ENCODE measurements around the gene ADAMTS2. TPM values are rescaled to one million over a fixed set of nuclear protein-coding genes. Genes with fewer than 3 reads are reported as not detected.

Gene ADAMTS2
- polyA plus RNA-seq, 3 donors from 2014 or later = 0.03 TPM; not detected in 2

GRCh38 chr5:179122411-179123108 is 222.7 kb downstream of the ADAMTS2 start:
- DNase-seq = no peak
- Mint-ChIP-seq H3K4me3 (no peak overlapping the region), H3K27ac (no peak overlapping the region), H3K4me1 (no peaks in the 10 kb centered on the region), H3K36me3 (no peaks in the 10 kb centered on the region), H3K27me3 (ENCODE audit: low read depth in 3 of 3) (peaks cover 0 to 1% (median 0%) of the 10 kb centered on the region in 3 donors), H3K9me3 (peaks cover 0 to 8% (median 4%) of the 10 kb centered on the region in 6 donors)

- H3K4me1 Mint-ChIP-seq = no peaks in the 10 kb centered on the region
- H3K4me3 Mint-ChIP-seq = no peak overlapping the region
- no peak for DNase-seq
- H3K27me3 Mint-ChIP-seq (ENCODE audit: low read depth in 3 of 3) = peaks cover 0 to 1% (median 0%) of the 10 kb centered on the region in 3 donors
- no peak overlapping the region for H3K27ac Mint-ChIP-seq
- H3K9me3 Mint-ChIP-seq = peaks cover 0 to 10% (median 4%) of the 10 kb centered on the region in 6 donors
- no peaks in the 10 kb centered on the region for H3K36me3 Mint-ChIP-seq
Measured at GRCh38 chr5:179121667-179122111, 223.6 kb downstream of the ADAMTS2 start.

- Mint-ChIP-seq H3K36me3 (no peaks in the 10 kb centered on the region), H3K4me1 (no peaks in the 10 kb centered on the region), H3K27ac (no peak overlapping the region), H3K27me3 (ENCODE audit: low read depth in 3 of 3) (peaks cover 0 to 1% (median 0%) of the 10 kb centered on the region in 3 donors), H3K4me3 (no peak overlapping the region), H3K9me3 (peaks cover 0 to 10% (median 4%) of the 10 kb centered on the region in 6 donors)
- DNase-seq = no peak
Measured at GRCh38 chr5:179120951-179121666, 224.2 kb downstream of the ADAMTS2 start.

- Mint-ChIP-seq H3K27ac (no peak overlapping the region), H3K27me3 (ENCODE audit: low read depth in 3 of 3) (peaks cover 0 to 1% (median 0%) of the 10 kb centered on the region in 3 donors), H3K9me3 (peaks cover 0 to 10% (median 6%) of the 10 kb centered on the region in 6 donors), H3K36me3 (no peaks in the 10 kb centered on the region), H3K4me1 (no peaks in the 10 kb centered on the region), H3K4me3 (no peak overlapping the region)
- DNase-seq = no peak
Measured at GRCh38 chr5:179120421-179120861, 224.8 kb downstream of the ADAMTS2 start.

- peaks cover 0 to 4% (median 0%) of the 10 kb centered on the region in 3 donors for H3K36me3 Mint-ChIP-seq
- H3K4me1 Mint-ChIP-seq = no peaks in the 10 kb centered on the region
- H3K4me3 Mint-ChIP-seq = no peak overlapping the region
- DNase-seq = no peak
- H3K9me3 Mint-ChIP-seq = peaks cover 3 to 15% (median 9%) of the 10 kb centered on the region in 6 donors
- peaks cover 0 to 2% (median 1%) of the 10 kb centered on the region in 3 donors for H3K27me3 Mint-ChIP-seq (ENCODE audit: low read depth in 3 of 3)
- no peak overlapping the region for H3K27ac Mint-ChIP-seq
Measured at GRCh38 chr5:179119415-179120170, 225.7 kb downstream of the ADAMTS2 start.

GRCh38 chr5:179118756-179119414 is 226.4 kb downstream of the ADAMTS2 start:
- Mint-ChIP-seq H3K4me3 (no peak overlapping the region), H3K27me3 (ENCODE audit: low read depth in 3 of 3) (peaks cover 0 to 2% (median 1%) of the 10 kb centered on the region in 3 donors), H3K27ac (no peak overlapping the region), H3K36me3 (peaks cover 0 to 4% (median 2%) of the 10 kb centered on the region in 3 donors), H3K9me3 (peaks cover 4 to 21% (median 12%) of the 10 kb centered on the region in 6 donors), H3K4me1 (no peaks in the 10 kb centered on the region)
- no peak for DNase-seq

GRCh38 chr5:179118338-179118737 is 226.9 kb downstream of the ADAMTS2 start:
- Mint-ChIP-seq H3K27me3 (ENCODE audit: low read depth in 3 of 3) (peaks cover 0 to 3% (median 2%) of the 10 kb centered on the region in 3 donors), H3K4me3 (no peak overlapping the region), H3K9me3 (peaks cover 8 to 27% (median 16%) of the 10 kb centered on the region in 6 donors), H3K27ac (no peak overlapping the region), H3K36me3 (peaks cover 0 to 7% (median 4%) of the 10 kb centered on the region in 3 donors), H3K4me1 (no peaks in the 10 kb centered on the region)
- no peak for DNase-seq

GRCh38 chr5:179115845-179116524 is 229.3 kb downstream of the ADAMTS2 start:
- Mint-ChIP-seq H3K36me3 (peaks cover 0 to 7% (median 4%) of the 10 kb centered on the region in 3 donors), H3K27ac (no peak overlapping the region), H3K27me3 (ENCODE audit: low read depth in 3 of 3) (peaks cover 0 to 2% (median 2%) of the 10 kb centered on the region in 3 donors), H3K4me3 (no peak overlapping the region), H3K4me1 (no peaks in the 10 kb centered on the region), H3K9me3 (peaks cover 14 to 42% (median 20%) of the 10 kb centered on the region in 6 donors)
- no peak for DNase-seq

- DNase-seq = no peak
- H3K27me3 Mint-ChIP-seq (ENCODE audit: low read depth in 3 of 3) = peaks cover 0 to 2% (median 2%) of the 10 kb centered on the region in 3 donors
- peaks cover 14 to 47% (median 22%) of the 10 kb centered on the region in 6 donors for H3K9me3 Mint-ChIP-seq
- no peak overlapping the region for H3K4me3 Mint-ChIP-seq
- H3K36me3 Mint-ChIP-seq = peaks cover 0 to 7% (median 4%) of the 10 kb centered on the region in 3 donors
- no peaks in the 10 kb centered on the region for H3K4me1 Mint-ChIP-seq
- H3K27ac Mint-ChIP-seq = no peak overlapping the region
Measured at GRCh38 chr5:179115307-179115706, 230.0 kb downstream of the ADAMTS2 start.

GRCh38 chr5:179114756-179115155 is 230.5 kb downstream of the ADAMTS2 start:
- no peak overlapping the region for H3K4me3 Mint-ChIP-seq
- peaks cover 15 to 43% (median 20%) of the 10 kb centered on the region in 6 donors for H3K9me3 Mint-ChIP-seq
- DNase-seq = no peak
- H3K4me1 Mint-ChIP-seq = no peaks in the 10 kb centered on the region
- peaks cover 0 to 7% (median 4%) of the 10 kb centered on the region in 3 donors for H3K36me3 Mint-ChIP-seq
- peaks cover 0 to 2% (median 2%) of the 10 kb centered on the region in 3 donors for H3K27me3 Mint-ChIP-seq (ENCODE audit: low read depth in 3 of 3)
- no peak overlapping the region for H3K27ac Mint-ChIP-seq

GRCh38 chr5:179113945-179114641 is 231.2 kb downstream of the ADAMTS2 start:
- peaks cover 21 to 50% (median 24%) of the 10 kb centered on the region in 6 donors for H3K9me3 Mint-ChIP-seq
- H3K4me1 Mint-ChIP-seq = no peaks in the 10 kb centered on the region
- H3K36me3 Mint-ChIP-seq = peaks cover 0 to 7% (median 4%) of the 10 kb centered on the region in 3 donors
- DNase-seq = no peak
- H3K27me3 Mint-ChIP-seq (ENCODE audit: low read depth in 3 of 3) = peaks cover 0 to 2% (median 2%) of the 10 kb centered on the region in 3 donors
- no peak overlapping the region for H3K4me3 Mint-ChIP-seq
- H3K27ac Mint-ChIP-seq = no peak overlapping the region

GRCh38 chr5:179113143-179113530 is 232.1 kb downstream of the ADAMTS2 start:
- DNase-seq = no peak
- H3K27me3 Mint-ChIP-seq (ENCODE audit: low read depth in 3 of 3) = peaks cover 0 to 2% (median 2%) of the 10 kb centered on the region in 3 donors
- peaks cover 21 to 57% (median 27%) of the 10 kb centered on the region in 6 donors for H3K9me3 Mint-ChIP-seq
- no peak overlapping the region for H3K4me3 Mint-ChIP-seq
- H3K4me1 Mint-ChIP-seq = no peaks in the 10 kb centered on the region
- H3K27ac Mint-ChIP-seq = no peak overlapping the region
- H3K36me3 Mint-ChIP-seq = peaks cover 0 to 7% (median 4%) of the 10 kb centered on the region in 3 donors
